A673 (cell line): Measurements from ENCODE around the gene NIT1. TPM values are rescaled to one million over a fixed set of nuclear protein-coding genes. Genes with fewer than 3 reads are reported as not detected.

Experiments used
- BruUV-seq: library from RNA; stranded (reverse); fragments of 400-500 nt; replicated peaks from 2 replicates; lab custom pipeline; 2021; lab: Mats Ljungman, UMichigan
- CTCF ChIA-PET: fragments of 300-600 bp; sonication (Branson Sonifier 250); formaldehyde crosslinking; loops from one replicate; lab custom pipeline; 2022; ENCODE audit warnings: antibody characterized with exemption; lab: Charles Lee
- POLR2A ChIA-PET: fragments of 300-600 bp; sonication (Branson Sonifier 250); formaldehyde crosslinking; loops from one replicate; lab custom pipeline; 2022; ENCODE audit warnings: antibody characterized with exemption; ENCODE audit not compliant: low non-redundant PET; lab: Charles Lee
- DNase-seq: peaks from one replicate; pipeline ENCODE4 v3.0.0-alpha.2; 2015; ENCODE audit warnings: low spot score
- H3K27ac ChIP-seq: fragments of 200-600 bp; sonication (generic); 2 replicates; pipeline ENCODE4 v1.5.1; 2016; ENCODE audit warnings: mixed run types, low read depth, mild to moderate bottlenecking, mixed read lengths, antibody characterized with exemption, low read length; ENCODE audit not compliant: poor library complexity, severe bottlenecking
- H3K27me3 ChIP-seq: fragments of 200-600 bp; sonication (generic); replicated peaks from 2 replicates; pipeline ENCODE4 v1.6.1; 2017; ENCODE audit warnings: mixed run types, low read depth, mild to moderate bottlenecking, mixed read lengths, antibody characterized with exemption, low read length; ENCODE audit not compliant: insufficient read depth, poor library complexity
- H3K36me3 ChIP-seq: fragments of 200-600 bp; sonication (generic); 2 replicates; pipeline ENCODE4 v1.6.1; 2016; ENCODE audit warnings: mixed run types, mild to moderate bottlenecking, mixed read lengths, antibody characterized with exemption, low read length; ENCODE audit not compliant: insufficient read depth, poor library complexity, severe bottlenecking
- H3K4me1 ChIP-seq: fragments of 200-600 bp; sonication (generic); 2 replicates; pipeline ENCODE4 v1.6.1; 2017; ENCODE audit warnings: mixed run types, mild to moderate bottlenecking, mixed read lengths, antibody characterized with exemption, low read length; ENCODE audit not compliant: insufficient read depth, poor library complexity, severe bottlenecking
- H3K4me3 ChIP-seq: fragments of 200-600 bp; sonication (generic); 2 replicates; pipeline ENCODE4 v1.5.1; 2016; ENCODE audit warnings: low read depth, mixed run types, mild to moderate bottlenecking, mixed read lengths, low read length; ENCODE audit not compliant: poor library complexity, severe bottlenecking
- H3K9me3 ChIP-seq: fragments of 200-600 bp; sonication (generic); 2 replicates; pipeline ENCODE4 v1.6.1; 2016; ENCODE audit warnings: mixed run types, low read depth, mild to moderate bottlenecking, mixed read lengths, antibody characterized with exemption, low read length; ENCODE audit not compliant: poor library complexity, severe bottlenecking
- EZH2 ChIP-seq: fragments of 200-600 bp; sonication (generic); IDR thresholded peaks from 2 replicates; pipeline ENCODE4 v1.6.1; 2017; ENCODE audit warnings: borderline replicate concordance, low read depth, mild to moderate bottlenecking, mixed read lengths, antibody characterized with exemption, low read length; ENCODE audit not compliant: poor library complexity, severe bottlenecking
- intact Hi-C: fragments of 100-400 bp; cut with micrococcal nuclease; formaldehyde crosslinking; loops from one replicate; pipeline ENCODE4 v1.10.0; 2022; ENCODE audit not compliant: unreplicated experiment
- total RNA-seq: library from RNA; stranded (reverse); gene quantifications from 2 replicates; pipeline ENCODE4 v1.2.3, GENCODE V29; 2021
- TF ChIP-seq, protein P1 (sequence below): fragments of 300-800, 200-600 bp; sonication (generic); conservative IDR thresholded peaks from 2 replicates; pipeline ENCODE4 v1.5.1; 2017; ENCODE audit warnings: low read depth, mild to moderate bottlenecking, antibody characterized with exemption, low read length, moderate library complexity, mixed read lengths

NIT1 gene
- total RNA-seq, 1 experiment from 2014 or later = 29.3 TPM

DNA sequence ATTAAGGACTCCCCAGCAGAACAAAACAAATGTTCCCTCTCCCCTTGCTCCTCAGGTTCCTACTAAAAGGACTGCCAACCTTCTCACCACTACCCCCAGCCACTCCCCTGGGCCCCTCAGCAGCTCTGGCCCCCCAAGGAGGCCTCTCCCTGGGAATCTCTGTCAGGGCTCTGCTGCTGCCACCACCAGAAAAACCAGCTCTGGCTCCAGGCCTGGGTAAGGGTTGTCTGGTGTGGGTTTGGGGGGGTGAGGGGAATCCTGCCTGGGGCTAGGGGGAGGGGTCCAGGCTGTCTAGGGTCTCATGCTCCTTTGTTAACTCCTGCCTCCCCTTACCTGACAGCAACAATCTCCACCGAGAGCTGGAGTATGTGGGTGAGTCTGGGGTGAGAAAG, 33.3 kb upstream of the NIT1 start:
- POLR2A ChIA-PET = interaction anchor here (0.7 kb wide), 1 partner anchor 39 kb away, joined by 4 read pairs; the partner anchor contains the start of gene USF1
- no peak overlapping the region for H3K4me3 ChIP-seq
- BruUV-seq = no TSS peak
- intact Hi-C loops = no loop called here
- no peaks in the 10 kb centered on the region for H3K27me3 ChIP-seq
- no peaks in the 10 kb centered on the region for H3K36me3 ChIP-seq
- TF ChIP-seq, protein P1, sequence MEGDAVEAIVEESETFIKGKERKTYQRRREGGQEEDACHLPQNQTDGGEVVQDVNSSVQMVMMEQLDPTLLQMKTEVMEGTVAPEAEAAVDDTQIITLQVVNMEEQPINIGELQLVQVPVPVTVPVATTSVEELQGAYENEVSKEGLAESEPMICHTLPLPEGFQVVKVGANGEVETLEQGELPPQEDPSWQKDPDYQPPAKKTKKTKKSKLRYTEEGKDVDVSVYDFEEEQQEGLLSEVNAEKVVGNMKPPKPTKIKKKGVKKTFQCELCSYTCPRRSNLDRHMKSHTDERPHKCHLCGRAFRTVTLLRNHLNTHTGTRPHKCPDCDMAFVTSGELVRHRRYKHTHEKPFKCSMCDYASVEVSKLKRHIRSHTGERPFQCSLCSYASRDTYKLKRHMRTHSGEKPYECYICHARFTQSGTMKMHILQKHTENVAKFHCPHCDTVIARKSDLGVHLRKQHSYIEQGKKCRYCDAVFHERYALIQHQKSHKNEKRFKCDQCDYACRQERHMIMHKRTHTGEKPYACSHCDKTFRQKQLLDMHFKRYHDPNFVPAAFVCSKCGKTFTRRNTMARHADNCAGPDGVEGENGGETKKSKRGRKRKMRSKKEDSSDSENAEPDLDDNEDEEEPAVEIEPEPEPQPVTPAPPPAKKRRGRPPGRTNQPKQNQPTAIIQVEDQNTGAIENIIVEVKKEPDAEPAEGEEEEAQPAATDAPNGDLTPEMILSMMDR = no peak
- no peak for TF ChIP-seq EZH2
- DNase-seq = no peak
- CTCF ChIA-PET = no interaction called here
- no peak overlapping the region for H3K27ac ChIP-seq
- H3K4me1 ChIP-seq = no peaks in the 10 kb centered on the region
- H3K9me3 ChIP-seq = no peaks in the 10 kb centered on the region

GRCh38 chr1:161085165-161085564, 32.7 kb upstream of the NIT1 start:
- Histone ChIP-seq H3K4me3 (no peak overlapping the region), H3K4me1 (no peaks in the 10 kb centered on the region), H3K27ac (no peak overlapping the region), H3K9me3 (no peaks in the 10 kb centered on the region), H3K36me3 (no peaks in the 10 kb centered on the region), H3K27me3 (no peaks in the 10 kb centered on the region)
- ChIA-PET POLR2A (interaction anchor here (0.7 kb wide), 1 partner anchor 39 kb away, joined by 4 read pairs; the partner anchor contains the start of gene USF1), CTCF (no interaction called here)
- intact Hi-C loops = no loop called here
- no TSS peak for BruUV-seq
- TF ChIP-seq, protein P1 = no peak
- TF ChIP-seq EZH2 = no peak
- no peak for DNase-seq

DNA sequence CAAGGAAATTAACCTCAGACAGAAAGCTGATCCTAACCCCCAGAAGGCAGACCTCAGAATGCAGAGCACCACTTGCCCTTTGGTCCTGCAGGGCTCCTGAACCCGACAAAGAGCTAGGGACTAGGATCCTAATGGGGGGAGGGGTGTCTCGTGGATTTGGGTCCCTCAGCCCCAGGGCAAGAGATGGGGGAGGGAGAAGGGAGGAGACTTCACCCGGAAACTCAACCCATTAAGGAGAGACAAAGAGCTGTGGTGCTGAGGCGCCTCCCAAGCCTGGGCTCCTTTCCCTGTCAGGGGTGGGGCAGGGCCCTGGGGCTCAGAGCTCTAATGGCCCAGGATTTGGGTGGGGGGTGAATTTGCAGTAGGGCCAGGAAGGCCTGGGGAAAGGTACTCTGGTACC, 31.4 kb upstream of the NIT1 start:
- Histone ChIP-seq H3K9me3 (no peaks in the 10 kb centered on the region), H3K27ac (no peak overlapping the region), H3K4me3 (no peak overlapping the region), H3K27me3 (no peaks in the 10 kb centered on the region), H3K4me1 (no peaks in the 10 kb centered on the region), H3K36me3 (no peaks in the 10 kb centered on the region)
- CTCF ChIA-PET = no interaction called here
- POLR2A ChIA-PET = no interaction called here
- no peak for TF ChIP-seq EZH2
- TF ChIP-seq, protein P1 = no peak
- DNase-seq = no peak
- intact Hi-C loops = no loop called here
- no TSS peak for BruUV-seq
